Left forelimb (tissue), 1 donor: ENCODE measurements around the gene ARHGAP42.
"Not testable (repeated sequence)": the region's sequence is repeated elsewhere in the genome, so short reads cannot be mapped to it uniquely, and the experiment has no call there.

Experiments used
- DNase-seq: peaks from one replicate; pipeline ENCODE4 v3.0.0-alpha.2; 2018; ENCODE audit warnings: low spot score

Gene ARHGAP42

GRCh38 chr11:100719809-100720221 is 32.7 kb downstream of the ARHGAP42 start:
- no peak for DNase-seq

DNA sequence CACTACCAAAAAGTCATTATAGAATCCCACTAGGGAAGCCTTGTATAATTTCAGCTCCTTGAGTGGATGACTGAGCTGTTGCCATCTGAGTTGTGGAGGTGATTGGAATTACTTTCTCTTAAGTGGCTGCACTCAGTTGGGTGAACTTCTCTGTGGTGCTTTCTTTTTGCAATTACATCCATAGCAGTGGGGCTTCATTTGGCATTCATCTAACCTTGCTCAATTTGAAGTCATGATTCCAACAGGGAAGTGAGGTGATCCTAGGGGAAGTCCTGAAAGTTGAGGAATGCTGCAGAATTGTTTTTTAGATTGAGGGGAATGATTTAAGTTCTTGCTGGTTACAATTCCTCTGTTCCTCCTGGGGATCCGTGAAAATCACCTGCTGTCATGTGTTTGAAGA is 39.6 kb downstream of the ARHGAP42 start:
- DNase-seq: no peak

DNA sequence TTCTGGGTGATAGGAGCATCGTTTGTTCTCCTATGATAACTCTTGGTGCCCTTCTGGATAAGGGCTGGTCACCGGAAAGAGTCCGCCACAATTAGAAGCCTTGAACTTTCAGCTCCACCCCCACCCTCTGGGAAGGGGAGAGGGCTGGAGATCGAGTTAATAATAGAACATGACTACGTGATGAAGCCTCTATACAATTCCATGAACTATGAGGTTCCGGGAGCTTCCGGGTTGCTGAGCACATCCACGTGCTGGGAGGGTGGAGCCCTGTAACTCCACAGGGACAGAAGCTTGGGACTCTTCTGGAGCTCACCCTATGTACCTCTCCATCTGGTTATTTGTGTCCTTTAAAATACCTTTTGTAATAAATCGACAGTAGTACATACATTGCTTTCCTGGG is 40.3 kb downstream of the ARHGAP42 start:
- DNase-seq: no peak

DNA sequence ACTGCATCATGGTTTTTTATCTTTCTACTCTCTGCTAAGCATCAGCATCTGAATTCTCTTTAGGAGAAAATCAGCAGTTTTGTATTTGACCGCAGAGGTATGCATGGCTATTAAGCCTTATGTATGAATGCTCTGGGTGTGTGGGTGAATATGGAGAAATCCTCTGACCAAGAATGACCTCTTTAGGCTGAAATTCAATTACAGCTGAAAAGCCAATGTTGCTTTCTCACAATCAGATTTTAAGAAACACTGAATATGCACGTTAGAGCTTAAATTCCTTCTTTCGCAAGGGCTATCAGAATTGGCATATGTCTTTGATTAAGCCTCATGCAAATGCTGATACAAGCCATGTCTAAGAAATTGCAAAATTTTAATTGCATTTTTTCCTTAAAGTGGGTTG is 43.2 kb downstream of the ARHGAP42 start:
- DNase-seq: no peak

DNA sequence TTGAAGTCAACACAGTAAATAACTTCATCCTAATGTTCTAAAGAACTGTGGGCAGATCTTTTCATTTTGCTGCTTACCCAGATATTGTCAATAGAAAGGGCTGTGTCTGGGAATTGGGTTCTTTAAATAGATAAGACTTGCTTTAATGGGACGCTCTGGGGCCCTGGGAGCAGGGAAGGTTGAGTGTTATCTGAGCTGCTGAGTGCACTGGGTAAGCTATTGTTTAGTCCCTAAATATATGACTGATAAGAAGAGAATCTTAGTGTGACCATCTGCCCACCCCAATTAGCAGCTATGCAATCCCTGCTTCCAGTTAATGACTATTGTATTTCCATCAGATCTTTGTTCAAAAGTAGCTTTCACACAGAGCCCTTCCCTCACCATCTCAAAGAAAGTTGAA is 44.4 kb downstream of the ARHGAP42 start:
- no peak for DNase-seq

- DNase-seq: no peak
These were observed 45.9 kb downstream of the ARHGAP42 start for GRCh38 chr11:100732949-100733348.

DNA sequence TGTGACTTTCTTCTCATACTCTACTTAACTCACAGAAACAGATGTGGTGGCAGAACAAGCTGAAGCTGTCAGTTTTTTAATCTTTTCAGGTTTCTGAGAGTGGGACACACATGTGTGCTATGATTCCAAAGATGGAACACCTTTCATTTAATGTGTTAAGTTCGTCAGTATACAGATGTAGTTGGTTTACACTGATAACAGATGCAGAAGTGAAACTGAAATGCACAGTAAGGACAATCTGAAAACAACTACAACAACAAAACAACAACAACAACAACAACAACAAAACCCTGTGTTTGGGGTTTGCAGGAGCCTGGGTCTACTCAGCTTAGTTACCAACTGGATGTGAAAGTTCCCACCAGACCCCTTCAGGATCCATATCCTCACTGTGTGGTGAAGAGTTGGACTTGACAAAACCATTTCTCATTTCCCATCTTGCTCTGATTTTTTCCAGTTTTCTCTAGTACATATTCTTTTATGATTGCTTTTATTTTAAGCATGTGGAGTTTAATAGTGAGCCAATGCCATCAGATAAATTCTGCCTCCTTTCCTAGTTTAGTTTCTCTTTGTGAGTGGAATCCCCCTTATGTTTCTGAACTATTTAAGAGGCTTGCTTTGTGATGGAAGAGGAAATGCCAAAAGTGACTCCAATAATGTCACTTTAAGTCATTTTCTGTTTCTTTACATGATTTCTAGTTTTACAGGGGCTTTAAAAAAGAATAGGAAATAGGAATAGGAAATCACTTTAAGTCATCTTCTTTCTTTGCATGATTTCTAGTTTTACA is 47.8 kb downstream of the ARHGAP42 start:
- no peak for DNase-seq

GRCh38 chr11:100735949-100736675 is 49.0 kb downstream of the ARHGAP42 start:
- no peak for DNase-seq

DNA sequence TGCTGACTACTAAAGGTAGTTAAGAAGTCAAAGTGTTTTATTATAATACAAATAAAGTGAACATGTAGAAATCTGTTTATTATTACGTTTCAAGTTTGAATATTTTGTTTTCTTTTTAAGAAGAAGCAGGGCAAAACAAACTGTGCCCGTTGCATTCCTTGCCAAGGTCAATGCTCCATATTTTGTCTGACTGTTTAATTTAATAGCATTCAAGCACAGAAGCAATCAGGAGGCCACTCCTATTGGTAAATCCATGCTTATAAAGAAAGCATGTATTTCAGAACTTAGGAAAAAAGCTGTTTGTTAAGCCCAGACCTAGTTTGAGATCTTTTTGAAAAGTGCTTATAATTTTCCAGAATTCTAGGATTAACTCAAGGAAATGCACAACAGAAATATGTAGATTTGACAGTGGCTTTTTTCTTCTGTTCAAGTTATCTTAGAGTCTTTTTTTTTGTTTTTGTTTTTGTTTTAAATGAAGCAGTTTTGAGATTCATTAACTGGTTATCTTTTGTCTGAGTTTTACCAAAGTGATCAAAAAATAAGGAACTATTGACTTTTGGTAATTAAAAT is 51.7 kb downstream of the ARHGAP42 start:
- DNase-seq: no peak

DNA sequence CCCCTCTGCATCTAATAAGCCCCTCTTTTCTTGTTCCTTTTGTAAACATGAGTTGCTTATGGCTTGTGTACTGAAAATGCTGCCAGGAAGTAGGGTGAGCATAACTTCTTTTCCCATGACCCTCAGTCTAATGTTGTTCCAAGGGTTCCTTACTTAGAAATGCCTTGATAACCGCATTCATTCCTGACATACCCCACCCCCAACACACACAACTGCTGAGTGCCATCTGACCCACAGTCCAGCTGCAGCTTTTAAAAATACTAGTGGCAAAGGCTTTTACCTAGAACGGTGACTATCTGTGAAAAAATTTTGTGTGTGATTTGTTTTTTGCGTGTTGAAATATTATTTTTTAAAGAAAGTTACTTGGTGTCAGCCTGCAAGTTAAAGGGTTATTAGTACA is 52.6 kb downstream of the ARHGAP42 start:
- no peak for DNase-seq

GRCh38 chr11:100740440-100740839 is 53.4 kb downstream of the ARHGAP42 start:
- no peak for DNase-seq

DNA sequence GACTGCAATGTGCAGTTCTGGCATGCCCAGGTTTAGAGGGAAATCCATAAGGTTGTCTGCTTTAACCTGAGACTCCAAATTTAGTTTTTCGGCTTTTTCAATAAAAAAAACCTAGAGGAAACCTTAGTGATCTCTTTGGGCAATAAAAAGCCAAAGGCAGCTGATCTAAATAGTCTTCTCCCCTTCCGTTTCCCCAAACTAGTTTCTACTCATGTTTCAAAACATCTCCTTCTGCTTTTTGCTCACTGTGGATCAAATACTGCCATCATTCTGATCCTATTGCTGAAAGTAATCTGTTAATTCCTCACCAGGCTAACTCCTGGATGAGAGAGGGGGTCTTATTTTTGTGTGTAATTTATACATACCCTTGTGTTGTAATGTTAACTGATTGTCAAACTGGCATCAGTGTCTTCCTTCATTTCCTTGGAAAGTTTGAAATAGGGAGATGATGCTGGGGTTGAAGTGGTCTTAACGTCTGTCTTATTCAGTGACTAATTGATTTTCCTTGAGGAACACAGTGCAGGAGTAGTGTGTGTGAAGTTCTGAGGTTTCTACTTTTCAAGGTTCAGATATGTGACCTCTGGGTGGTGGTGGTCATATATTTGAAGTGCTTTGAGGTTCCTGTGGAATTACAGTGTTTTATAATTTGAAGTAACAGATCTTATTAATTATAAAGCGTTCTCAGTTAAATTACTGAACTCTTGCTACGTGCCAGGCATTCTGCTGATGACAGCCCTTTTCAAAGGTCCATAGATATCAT is 55.0 kb downstream of the ARHGAP42 start:
- DNase-seq: no peak

GRCh38 chr11:100746448-100746847 is 59.4 kb downstream of the ARHGAP42 start:
- no peak for DNase-seq

- no peak for DNase-seq
These were observed 61.1 kb downstream of the ARHGAP42 start for GRCh38 chr11:100748153-100748552.

GRCh38 chr11:100749887-100750565 is 62.9 kb downstream of the ARHGAP42 start:
- not testable (repeated sequence) for DNase-seq

DNA sequence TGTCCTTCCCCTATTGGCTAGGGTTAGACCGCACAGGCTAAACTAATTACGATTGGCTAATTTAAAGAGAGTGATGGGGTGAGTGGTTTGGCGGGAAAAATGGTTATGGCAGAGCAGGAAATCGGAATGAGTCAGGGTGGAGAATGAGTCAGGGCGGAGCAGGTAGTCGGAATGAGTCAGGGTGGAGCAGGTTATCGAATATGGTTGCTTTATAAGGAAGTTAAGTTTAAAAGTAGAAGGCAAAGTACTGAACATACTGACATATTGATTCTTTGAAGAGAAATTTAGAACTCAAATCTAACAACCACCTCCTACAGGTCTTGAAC is 63.4 kb downstream of the ARHGAP42 start:
- DNase-seq: not testable (repeated sequence)

DNA sequence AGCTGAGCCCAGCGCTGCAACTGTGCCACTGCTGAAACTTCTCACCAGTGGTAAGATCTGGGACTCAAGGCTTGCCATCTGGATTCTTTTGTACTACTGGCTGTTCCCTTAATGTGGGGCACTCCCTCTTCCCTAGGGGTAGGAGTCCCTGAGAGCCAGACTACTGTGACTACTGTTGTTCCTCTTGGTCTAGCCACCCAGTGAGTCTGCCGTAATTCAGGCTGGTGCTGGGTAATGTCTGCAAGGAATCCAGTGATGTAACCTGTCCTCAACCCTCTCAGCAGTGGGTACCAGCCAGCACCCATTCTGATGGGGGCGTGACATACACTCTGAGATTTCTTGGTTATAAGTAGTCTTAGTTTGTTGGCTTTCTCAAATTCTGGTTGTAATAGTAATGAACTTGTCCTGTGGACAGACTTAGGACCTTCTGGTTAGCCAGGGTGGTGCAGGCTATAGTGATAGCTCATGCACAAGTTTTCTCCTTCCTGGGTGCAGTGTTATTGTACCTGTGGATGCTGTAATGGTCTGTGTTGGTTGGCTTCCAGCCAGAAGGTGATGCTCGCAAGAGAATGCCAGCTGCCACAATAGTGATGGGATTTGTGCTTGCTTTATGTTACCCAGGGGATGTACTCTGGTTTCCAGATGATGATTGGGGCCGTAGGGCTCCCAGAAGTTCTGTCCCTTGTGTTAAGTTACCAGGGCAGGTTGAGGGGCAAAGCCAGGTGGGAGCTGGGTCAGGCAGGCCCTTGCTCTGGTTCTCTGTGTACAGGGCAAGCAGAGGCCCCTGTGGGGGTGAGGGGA is 65.5 kb downstream of the ARHGAP42 start:
- no peak for DNase-seq

DNA sequence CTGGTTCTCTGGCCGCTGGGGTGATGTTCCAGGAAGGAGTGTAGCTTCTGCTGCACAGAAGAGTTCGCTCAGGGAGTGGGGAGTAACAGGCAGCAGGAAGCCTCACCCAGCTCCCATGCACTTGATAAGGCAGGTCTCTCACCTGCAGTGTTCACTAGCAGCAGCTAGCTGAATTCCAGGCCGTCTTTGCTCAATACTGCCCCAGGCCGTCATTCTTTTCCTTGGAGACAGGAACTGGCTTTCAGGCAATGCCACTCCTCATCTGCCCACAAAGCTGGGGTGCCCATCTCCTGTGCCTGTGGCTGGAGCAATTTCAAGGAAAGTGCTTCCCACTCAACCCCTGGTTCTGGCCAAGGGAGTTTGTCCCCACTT is 66.1 kb downstream of the ARHGAP42 start:
- DNase-seq: no peak

DNA sequence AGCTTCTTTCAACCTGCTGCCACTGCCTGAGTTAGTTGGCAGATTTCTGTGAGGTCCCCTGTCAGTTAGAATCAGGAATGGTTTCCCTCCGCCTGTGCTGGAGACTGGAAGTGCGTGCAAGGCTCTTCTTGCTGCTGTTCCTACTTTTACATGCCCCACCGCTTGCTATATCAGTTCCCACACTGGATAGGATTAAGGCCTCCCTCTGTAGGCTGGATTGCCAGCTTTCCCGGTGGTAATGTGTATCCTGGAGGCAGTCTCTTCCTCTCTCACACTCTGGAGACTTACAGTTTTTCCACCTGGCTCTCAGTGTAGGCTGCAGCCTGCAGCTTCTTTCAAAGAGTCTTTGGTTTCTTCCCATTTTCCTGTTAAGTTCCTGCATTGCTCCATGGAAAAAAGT is 66.5 kb downstream of the ARHGAP42 start:
- DNase-seq: no peak

DNA sequence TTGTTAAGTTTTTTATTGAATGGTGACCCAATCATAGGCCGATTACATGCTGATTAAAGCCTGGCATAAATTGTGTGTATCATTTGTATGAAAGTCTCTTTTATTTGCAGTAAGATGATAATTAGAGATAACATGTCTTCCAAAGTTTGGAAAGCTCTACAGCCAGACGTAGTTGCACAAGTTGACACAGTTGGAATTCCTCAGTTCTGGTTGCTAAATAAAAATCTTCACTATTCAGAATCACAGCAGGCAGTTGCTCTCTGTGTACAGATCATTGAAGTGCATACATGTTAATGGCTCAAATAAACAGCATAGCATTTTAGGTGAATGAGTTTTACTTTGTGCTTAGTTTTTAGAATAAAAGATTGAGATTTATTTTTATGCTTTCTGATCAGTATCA is 69.5 kb downstream of the ARHGAP42 start:
- DNase-seq: no peak

- DNase-seq: no peak
These were observed 70.6 kb downstream of the ARHGAP42 start for GRCh38 chr11:100757646-100758045.
